ENCODE data around the gene SIAH3. TPM values are rescaled to one million over a fixed set of nuclear protein-coding genes. Genes with fewer than 3 reads are reported as not detected.
"Not testable (repeated sequence)": the region's sequence is repeated elsewhere in the genome, so short reads cannot be mapped to it uniquely, and the experiment has no call there.

The SIAH3 gene
- total RNA-seq, 3 donors from 2014 or later = 0.03 to 0.05 TPM; not detected in 1

DNA sequence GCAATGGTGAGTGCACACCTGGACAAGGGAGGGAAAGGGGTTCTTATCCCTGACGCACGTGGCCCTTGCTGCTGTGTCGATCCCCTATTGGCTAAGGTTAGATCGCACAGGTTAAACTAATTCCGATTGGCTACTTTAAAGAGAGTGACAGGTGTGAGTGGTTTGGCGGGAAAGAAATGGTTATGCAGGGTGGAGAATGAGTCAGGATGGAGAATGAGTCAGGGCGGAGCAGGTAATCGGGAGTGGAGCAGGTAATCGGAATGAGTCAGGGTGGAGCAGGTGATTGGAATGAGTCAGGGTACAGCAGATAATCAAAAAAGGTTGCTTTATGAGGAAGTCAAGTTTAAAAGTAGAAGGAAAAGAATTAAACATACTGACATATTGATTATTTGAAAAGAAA lies 24.4 kb upstream of the SIAH3 start:
- H3K9me3 Mint-ChIP-seq = no peaks in the 10 kb centered on the region
- peaks cover 6% of the 10 kb centered on the region for H3K27me3 Mint-ChIP-seq (ENCODE audit: low read depth)
- no peak overlapping the region for H3K4me3 Mint-ChIP-seq
- no peaks in the 10 kb centered on the region for H3K36me3 Mint-ChIP-seq (ENCODE audit: insufficient read depth)
- H3K4me1 Mint-ChIP-seq (ENCODE audit: low read depth) = no peaks in the 10 kb centered on the region
- DNase-seq = no peak
- no peak for ATAC-seq

DNA sequence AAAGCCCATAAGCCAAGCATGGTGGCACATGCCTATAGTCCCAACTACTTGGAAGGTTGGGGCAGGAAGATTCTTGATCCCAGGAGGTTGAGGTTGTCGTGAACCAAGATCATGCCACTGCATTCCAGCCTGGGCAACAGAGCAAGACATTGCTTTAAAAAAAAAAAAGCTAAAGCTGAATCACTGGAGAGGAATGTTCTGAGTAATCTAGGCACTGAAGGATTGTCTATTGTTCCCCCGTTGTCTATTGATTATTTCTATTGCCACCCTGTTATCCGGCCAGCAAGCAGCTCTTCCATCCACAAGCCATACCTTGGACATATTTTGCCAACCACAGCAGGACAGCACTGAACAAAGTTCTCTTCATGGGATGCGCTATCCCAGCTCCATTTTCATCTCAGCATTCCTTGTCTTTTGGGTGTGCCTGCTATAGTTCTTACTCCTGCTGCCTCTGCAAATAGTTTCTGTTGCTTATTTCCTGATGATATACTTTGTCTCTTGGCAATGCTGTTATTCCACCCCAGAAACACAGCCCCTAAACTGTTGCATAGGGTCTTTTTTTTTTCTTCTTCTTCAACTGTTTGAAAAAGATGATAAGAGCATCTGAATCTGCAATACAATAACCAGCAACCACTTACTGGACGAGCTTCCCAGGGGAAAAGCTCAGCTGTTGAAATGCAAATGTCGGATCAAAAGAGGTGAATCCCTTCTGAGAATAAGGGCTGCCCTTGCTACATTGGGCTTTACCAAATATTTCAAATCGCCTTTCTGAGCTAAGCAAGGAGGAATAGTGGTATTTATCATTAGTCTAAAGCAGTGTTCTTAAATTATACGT lies 22.2 kb upstream of the SIAH3 start:
- Mint-ChIP-seq H3K9me3 (no peaks in the 10 kb centered on the region), H3K27me3 (ENCODE audit: low read depth) (peaks cover 4% of the 10 kb centered on the region), H3K4me1 (ENCODE audit: low read depth) (no peaks in the 10 kb centered on the region), H3K36me3 (ENCODE audit: insufficient read depth) (no peaks in the 10 kb centered on the region), H3K4me3 (no peak overlapping the region)
- ATAC-seq = no peak
- DNase-seq = no peak

- H3K9me3 Mint-ChIP-seq = no peaks in the 10 kb centered on the region
- H3K36me3 Mint-ChIP-seq (ENCODE audit: insufficient read depth) = no peaks in the 10 kb centered on the region
- H3K4me3 Mint-ChIP-seq = no peak overlapping the region
- DNase-seq = no peak
- no peak for ATAC-seq
- H3K27me3 Mint-ChIP-seq (ENCODE audit: low read depth) = peaks cover 2% of the 10 kb centered on the region
- H3K4me1 Mint-ChIP-seq (ENCODE audit: low read depth) = no peaks in the 10 kb centered on the region
These were observed 21.0 kb upstream of the SIAH3 start for GRCh38 chr13:45872566-45872965.

- H3K27me3 Mint-ChIP-seq (ENCODE audit: low read depth); ATAC-seq; DNase-seq; H3K9me3 Mint-ChIP-seq; H3K4me3 Mint-ChIP-seq; H3K36me3 Mint-ChIP-seq (ENCODE audit: insufficient read depth); H3K4me1 Mint-ChIP-seq (ENCODE audit: low read depth): not testable (repeated sequence)
These were observed 19.6 kb upstream of the SIAH3 start for GRCh38 chr13:45871201-45871600.

DNA sequence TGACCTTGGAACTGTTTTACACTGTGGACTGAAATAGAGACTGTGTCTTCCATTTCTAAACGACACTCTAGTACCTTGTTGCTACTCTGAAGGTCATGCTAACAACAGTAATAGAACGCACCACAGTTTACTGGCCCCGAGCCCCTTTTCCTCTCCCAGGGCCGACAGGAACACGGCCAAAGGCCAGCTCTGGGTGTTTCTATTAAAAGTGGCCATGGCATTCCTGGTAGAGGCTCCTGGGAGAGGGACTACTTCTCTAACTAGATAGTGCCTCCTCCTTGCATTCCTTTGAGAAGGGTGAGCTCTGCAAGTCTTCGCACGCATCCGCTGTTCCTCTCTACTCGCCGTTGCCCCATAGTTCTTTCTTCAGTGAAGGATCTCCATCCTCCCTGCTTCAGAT lies 18.7 kb upstream of the SIAH3 start:
- no peak for ATAC-seq
- H3K4me1 Mint-ChIP-seq (ENCODE audit: low read depth) = no peaks in the 10 kb centered on the region

DNA sequence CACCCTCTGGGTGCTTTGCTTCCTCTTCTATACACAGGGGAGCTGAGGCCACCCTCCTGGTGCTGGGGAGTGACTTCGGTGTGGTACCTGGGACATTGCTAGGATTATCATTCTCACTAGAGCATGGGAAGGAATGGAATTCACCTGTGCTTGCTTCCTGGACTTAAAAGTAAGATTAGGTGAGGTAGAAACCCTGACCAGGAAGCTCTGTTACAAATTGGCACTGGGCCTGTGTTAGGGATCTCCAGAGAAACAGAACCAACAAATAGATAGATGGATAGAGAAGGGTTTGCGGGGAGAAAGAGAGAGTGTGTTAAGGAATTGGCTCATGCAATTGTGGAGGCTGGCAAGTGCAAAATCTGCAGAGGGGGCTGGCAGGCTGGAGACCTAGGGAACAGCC lies 13.9 kb upstream of the SIAH3 start:
- H3K36me3 Mint-ChIP-seq (ENCODE audit: insufficient read depth) = no peaks in the 10 kb centered on the region
- H3K27me3 Mint-ChIP-seq (ENCODE audit: low read depth) = no peaks in the 10 kb centered on the region
- no peak for ATAC-seq
- no peaks in the 10 kb centered on the region for H3K4me1 Mint-ChIP-seq (ENCODE audit: low read depth)
- no peak for DNase-seq
- H3K9me3 Mint-ChIP-seq = no peaks in the 10 kb centered on the region
- H3K4me3 Mint-ChIP-seq = no peak overlapping the region

More for the DNA sequence above, 18.7 kb upstream of the SIAH3 start:
- H3K4me3 Mint-ChIP-seq = no peak overlapping the region
- H3K27me3 Mint-ChIP-seq (ENCODE audit: low read depth) = no peaks in the 10 kb centered on the region
- H3K9me3 Mint-ChIP-seq = no peaks in the 10 kb centered on the region
- no peak for DNase-seq
- H3K36me3 Mint-ChIP-seq (ENCODE audit: insufficient read depth) = no peaks in the 10 kb centered on the region

DNA sequence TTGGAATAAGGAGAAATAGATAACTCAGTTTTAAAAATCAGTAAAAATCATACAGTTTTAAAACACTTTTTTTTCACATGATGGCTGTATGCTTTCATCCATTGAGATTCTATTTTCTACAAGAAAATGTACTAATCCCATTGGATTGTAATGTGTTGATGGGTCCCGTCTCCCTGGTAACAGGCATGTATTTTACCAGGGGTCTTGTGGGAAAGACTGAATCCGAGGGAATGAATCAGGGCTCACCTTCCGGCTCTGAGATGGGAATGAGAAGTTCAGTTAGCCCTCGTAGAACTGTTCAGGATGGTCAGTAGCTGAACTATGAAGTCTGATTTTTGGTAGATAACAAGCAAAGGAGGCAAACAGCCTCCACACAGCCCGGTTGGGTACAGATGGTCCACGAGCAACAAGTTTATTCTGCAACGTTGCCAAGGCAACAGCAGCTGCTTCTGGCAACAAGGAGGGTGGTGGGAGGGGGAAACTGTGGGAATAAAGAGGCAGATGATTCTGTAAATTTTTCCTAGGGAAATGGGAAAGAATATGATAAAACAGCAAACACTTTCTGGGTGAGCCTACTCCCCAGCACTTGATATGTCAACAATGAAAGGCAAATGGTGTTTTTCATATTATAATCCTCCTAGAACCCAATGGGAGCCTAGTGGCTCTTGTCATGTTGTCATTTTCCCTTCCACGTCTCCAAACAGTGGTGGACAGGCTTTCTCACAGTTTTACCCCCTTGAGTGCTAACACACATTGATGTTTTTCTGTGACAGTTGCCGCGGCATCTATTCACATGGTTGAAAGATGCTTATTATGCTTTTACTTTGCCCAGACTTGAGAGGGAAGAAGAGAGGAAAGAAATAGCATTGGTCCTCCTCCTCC lies 12.4 kb upstream of the SIAH3 start:
- ATAC-seq = no peak
- H3K36me3 Mint-ChIP-seq (ENCODE audit: insufficient read depth) = no peaks in the 10 kb centered on the region
- H3K4me3 Mint-ChIP-seq = no peak overlapping the region
- no peaks in the 10 kb centered on the region for H3K27me3 Mint-ChIP-seq (ENCODE audit: low read depth)
- no peak for DNase-seq
- no peaks in the 10 kb centered on the region for H3K9me3 Mint-ChIP-seq
- no peaks in the 10 kb centered on the region for H3K4me1 Mint-ChIP-seq (ENCODE audit: low read depth)

DNA sequence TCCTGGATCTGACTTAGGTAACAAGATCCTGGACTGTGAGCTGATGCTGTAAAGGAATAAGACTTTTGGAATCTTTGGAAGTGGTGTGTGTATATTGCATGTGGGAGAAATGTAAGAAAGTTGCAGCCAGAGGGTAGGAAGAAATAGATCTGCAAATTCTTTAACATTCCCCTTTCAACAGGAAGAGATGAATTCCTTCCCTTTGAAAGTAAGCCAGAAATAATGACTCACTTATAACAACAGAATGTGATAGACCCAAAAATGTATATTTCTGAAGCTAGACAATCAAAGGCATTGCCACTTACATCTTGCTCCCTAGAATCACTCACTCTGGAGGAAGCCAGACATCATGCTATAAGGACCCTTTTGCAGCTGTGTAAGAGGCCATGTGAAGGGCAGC lies 9.8 kb upstream of the SIAH3 start:
- ATAC-seq = no peak
- H3K9me3 Mint-ChIP-seq = no peaks in the 10 kb centered on the region
- no peaks in the 10 kb centered on the region for H3K36me3 Mint-ChIP-seq (ENCODE audit: insufficient read depth)
- H3K4me3 Mint-ChIP-seq = no peak overlapping the region
- DNase-seq = no peak
- no peaks in the 10 kb centered on the region for H3K4me1 Mint-ChIP-seq (ENCODE audit: low read depth)
- no peaks in the 10 kb centered on the region for H3K27me3 Mint-ChIP-seq (ENCODE audit: low read depth)

- DNase-seq = no peak
- no peak for ATAC-seq
- no peak overlapping the region for H3K4me3 Mint-ChIP-seq
- no peaks in the 10 kb centered on the region for H3K36me3 Mint-ChIP-seq (ENCODE audit: insufficient read depth)
- H3K9me3 Mint-ChIP-seq = no peaks in the 10 kb centered on the region
- H3K27me3 Mint-ChIP-seq (ENCODE audit: low read depth) = no peaks in the 10 kb centered on the region
- no peaks in the 10 kb centered on the region for H3K4me1 Mint-ChIP-seq (ENCODE audit: low read depth)
These were observed 8.7 kb upstream of the SIAH3 start for GRCh38 chr13:45860240-45860639.

GRCh38 chr13:45859705-45860104 lies 8.2 kb upstream of the SIAH3 start:
- H3K27me3 Mint-ChIP-seq (ENCODE audit: low read depth) = no peaks in the 10 kb centered on the region
- H3K4me1 Mint-ChIP-seq (ENCODE audit: low read depth) = no peaks in the 10 kb centered on the region
- H3K9me3 Mint-ChIP-seq = peaks cover 2% of the 10 kb centered on the region
- H3K36me3 Mint-ChIP-seq (ENCODE audit: insufficient read depth) = no peaks in the 10 kb centered on the region
- DNase-seq = no peak
- H3K4me3 Mint-ChIP-seq = no peak overlapping the region
- ATAC-seq = no peak

GRCh38 chr13:45852494-45852893 lies 941 bp upstream of the SIAH3 start:
- peaks cover 10% of the 10 kb centered on the region for H3K9me3 Mint-ChIP-seq
- no peak for DNase-seq
- H3K36me3 Mint-ChIP-seq (ENCODE audit: insufficient read depth) = no peaks in the 10 kb centered on the region
- H3K27me3 Mint-ChIP-seq (ENCODE audit: low read depth) = peaks cover 21% of the 10 kb centered on the region
- no peak overlapping the region for H3K4me3 Mint-ChIP-seq
- no peak for ATAC-seq
- H3K4me1 Mint-ChIP-seq (ENCODE audit: low read depth) = peaks cover 38% of the 10 kb centered on the region

GRCh38 chr13:45851956-45852355 lies 403 bp upstream of the SIAH3 start:
- Mint-ChIP-seq H3K36me3 (ENCODE audit: insufficient read depth) (no peaks in the 10 kb centered on the region), H3K4me1 (ENCODE audit: low read depth) (peaks cover 43% of the 10 kb centered on the region), H3K9me3 (peaks cover 10% of the 10 kb centered on the region), H3K4me3 (peak overlapping the region; percentile 82), H3K27me3 (ENCODE audit: low read depth) (peaks cover 21% of the 10 kb centered on the region)
- DNase-seq (no peak), ATAC-seq (no peak)

GRCh38 chr13:45850027-45850613 lies 1.4 kb downstream of the SIAH3 start:
- Mint-ChIP-seq H3K4me1 (ENCODE audit: low read depth) (peaks cover 51% of the 10 kb centered on the region), H3K9me3 (peaks cover 10% of the 10 kb centered on the region), H3K4me3 (peak overlapping the region; percentile 82), H3K27me3 (ENCODE audit: low read depth) (peaks cover 21% of the 10 kb centered on the region), H3K36me3 (ENCODE audit: insufficient read depth) (no peaks in the 10 kb centered on the region)
- no peak for DNase-seq
- ATAC-seq = no peak

DNA sequence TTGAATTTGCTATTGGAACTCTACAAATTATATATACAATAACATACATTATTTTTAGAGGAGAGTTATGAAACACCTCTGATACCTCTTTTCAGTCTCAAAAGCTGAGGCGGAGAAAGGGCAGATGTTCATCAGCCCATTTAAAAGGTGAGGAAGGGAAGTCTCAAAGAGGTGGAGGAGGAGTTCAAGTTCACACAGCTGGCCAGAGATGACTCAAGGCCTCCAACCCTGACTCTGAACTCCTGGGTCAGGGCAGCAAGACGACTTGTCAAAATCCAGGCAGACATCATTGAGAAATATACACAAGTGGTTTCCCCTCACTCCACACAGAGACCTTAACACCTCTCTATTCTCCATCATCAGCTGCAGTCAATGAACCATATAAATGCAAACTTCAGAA lies 2.1 kb downstream of the SIAH3 start:
- DNase-seq (no peak), ATAC-seq (no peak)
- Mint-ChIP-seq H3K27me3 (ENCODE audit: low read depth) (peaks cover 21% of the 10 kb centered on the region), H3K36me3 (ENCODE audit: insufficient read depth) (no peaks in the 10 kb centered on the region), H3K9me3 (peaks cover 6% of the 10 kb centered on the region), H3K4me1 (ENCODE audit: low read depth) (peaks cover 51% of the 10 kb centered on the region), H3K4me3 (peak overlapping the region; percentile 39)

Data from activated T-cell treated with anti-CD3 and anti-CD28 coated beads, Interleukin-2, amount 50 U/mL, for 4 hours (primary cell).